Hepatocyte (in vitro differentiated cells): Measurements from ENCODE around the gene LTO1. TPM values are rescaled to one million over a fixed set of nuclear protein-coding genes. Genes with fewer than 3 reads are reported as not detected.

ENCODE experiments used
- DNase-seq: peaks from one replicate; pipeline ENCODE4 v3.0.0-alpha.2; 2016; ENCODE audit warnings: low spot score
- H2AFZ ChIP-seq: fragments of 200-600 bp; sonication (generic); 2 replicates; pipeline ENCODE4 v1.6.0; 2016; ENCODE audit warnings: antibody characterized with exemption, mild to moderate bottlenecking
- H3K27ac ChIP-seq: fragments of 200-600 bp; sonication (generic); 2 replicates; pipeline ENCODE4 v1.5.1; 2016; ENCODE audit warnings: mild to moderate bottlenecking
- H3K27me3 ChIP-seq: fragments of 200-600 bp; sonication (generic); 2 replicates; pipeline ENCODE4 v1.6.1; 2016
- H3K36me3 ChIP-seq: fragments of 200-600 bp; sonication (generic); replicated peaks from 2 replicates; pipeline ENCODE4 v1.5.1; 2016; ENCODE audit warnings: low read depth; ENCODE audit not compliant: insufficient read depth
- H3K4me1 ChIP-seq: fragments of 200-600 bp; sonication (generic); 2 replicates; pipeline ENCODE4 v1.5.1; 2016; ENCODE audit warnings: mild to moderate bottlenecking, moderate library complexity; ENCODE audit not compliant: insufficient read depth
- H3K4me2 ChIP-seq: fragments of 200-600 bp; sonication (generic); 2 replicates; pipeline ENCODE4 v1.6.0; 2016
- H3K4me3 ChIP-seq: fragments of 200-600 bp; sonication (generic); 2 replicates; pipeline ENCODE4 v1.5.1; 2016; ENCODE audit warnings: mild to moderate bottlenecking
- H3K79me2 ChIP-seq: fragments of 200-600 bp; sonication (generic); 2 replicates; pipeline ENCODE4 v1.6.0; 2017; ENCODE audit warnings: mild to moderate bottlenecking
- H3K9me2 ChIP-seq: fragments of 200-600 bp; sonication (generic); replicated peaks from 2 replicates; pipeline ENCODE4 v1.6.0; 2017; ENCODE audit warnings: mild to moderate bottlenecking; ENCODE audit not compliant: insufficient read depth
- H3K9me3 ChIP-seq: fragments of 200-600 bp; sonication (generic); 2 replicates; pipeline ENCODE4 v1.5.1; 2016; ENCODE audit warnings: low read depth, mild to moderate bottlenecking
- H4K20me1 ChIP-seq: fragments of 200-600 bp; sonication (generic); 2 replicates; pipeline ENCODE4 v1.6.0; 2016; ENCODE audit warnings: mild to moderate bottlenecking; ENCODE audit not compliant: insufficient read depth, poor library complexity, severe bottlenecking
- EZH2 ChIP-seq: fragments of 200-600 bp; sonication (generic); IDR thresholded peaks from 2 replicates; pipeline ENCODE4 v1.6.1; 2016; ENCODE audit warnings: antibody characterized with exemption, mild to moderate bottlenecking, borderline replicate concordance
- EZH2phosphoT487 ChIP-seq: fragments of 200-600 bp; sonication (generic); IDR thresholded peaks from one replicate; pipeline ENCODE4 v1.6.1; 2018; ENCODE audit warnings: antibody characterized with exemption, mild to moderate bottlenecking, low read depth, moderate library complexity; ENCODE audit not compliant: unreplicated experiment, severe bottlenecking
- WGBS: methylation state at CpG from one replicate; pipeline ENCODE4 v1.1.6; 2016; ENCODE audit warnings: low lambda C conversion rate; ENCODE audit errors: missing lambda C conversion rate; 5-methylcytosine and 5-hydroxymethylcytosine counted together
- polyA plus RNA-seq: library from polyadenylated mRNA; unstranded; fragments of >200 nt; fragmentation: Nextera tagmentation; extraction: Ambion mirVana; gene quantifications from 2 replicates; pipeline ENCODE4 v1.2.1, GENCODE V29; 2016
- total RNA-seq: library from RNA; depleted of rRNA; stranded (reverse); fragments of >200 nt; gene quantifications from 2 replicates; pipeline ENCODE4 v1.2.3, GENCODE V29; 2014
- TF ChIP-seq, protein P1 (sequence below): fragments of 200-600 bp; sonication (generic); IDR thresholded peaks from 2 replicates; pipeline ENCODE4 v1.5.1; 2016; ENCODE audit warnings: antibody characterized with exemption, mild to moderate bottlenecking; ENCODE audit not compliant: poor library complexity

The LTO1 gene
- total and polyA plus RNA-seq, 2 experiments from 2014 or later: 12.6 to 13.4 TPM

DNA sequence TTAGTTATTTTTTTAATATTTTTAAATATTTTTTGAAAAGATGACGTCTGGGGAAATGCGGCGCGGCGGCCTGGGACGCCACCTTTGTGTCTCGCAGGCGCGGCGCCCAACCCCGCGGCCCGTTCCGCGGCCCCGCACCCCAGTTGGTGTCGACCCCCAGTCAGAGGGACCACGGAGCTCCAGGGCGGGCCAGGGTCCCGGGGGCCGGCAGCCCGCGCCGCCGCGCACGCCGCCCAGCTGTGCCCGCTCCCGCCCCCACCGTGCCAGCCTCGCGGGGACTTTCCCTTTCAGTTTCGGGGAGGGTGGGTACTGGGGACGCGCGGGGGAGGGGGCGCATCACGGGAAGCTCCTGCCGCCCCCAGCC lies 32.6 kb downstream of the LTO1 start:
- Histone ChIP-seq H3K4me3 (peak overlapping the region; percentile 85), H2AFZ (peak overlapping the region; percentile 81), H3K4me2 (peak overlapping the region; percentile 92), H3K79me2 (peaks cover 39% of the 10 kb centered on the region), H3K9me3 (no peaks in the 10 kb centered on the region), H4K20me1 (peaks cover 18% of the 10 kb centered on the region), H3K27me3 (peaks cover 3% of the 10 kb centered on the region), H3K27ac (peak overlapping the region; percentile 94), H3K9me2 (no peaks in the 10 kb centered on the region), H3K4me1 (peaks cover 46% of the 10 kb centered on the region), H3K36me3 (no peaks in the 10 kb centered on the region)
- TF ChIP-seq, protein P1, sequence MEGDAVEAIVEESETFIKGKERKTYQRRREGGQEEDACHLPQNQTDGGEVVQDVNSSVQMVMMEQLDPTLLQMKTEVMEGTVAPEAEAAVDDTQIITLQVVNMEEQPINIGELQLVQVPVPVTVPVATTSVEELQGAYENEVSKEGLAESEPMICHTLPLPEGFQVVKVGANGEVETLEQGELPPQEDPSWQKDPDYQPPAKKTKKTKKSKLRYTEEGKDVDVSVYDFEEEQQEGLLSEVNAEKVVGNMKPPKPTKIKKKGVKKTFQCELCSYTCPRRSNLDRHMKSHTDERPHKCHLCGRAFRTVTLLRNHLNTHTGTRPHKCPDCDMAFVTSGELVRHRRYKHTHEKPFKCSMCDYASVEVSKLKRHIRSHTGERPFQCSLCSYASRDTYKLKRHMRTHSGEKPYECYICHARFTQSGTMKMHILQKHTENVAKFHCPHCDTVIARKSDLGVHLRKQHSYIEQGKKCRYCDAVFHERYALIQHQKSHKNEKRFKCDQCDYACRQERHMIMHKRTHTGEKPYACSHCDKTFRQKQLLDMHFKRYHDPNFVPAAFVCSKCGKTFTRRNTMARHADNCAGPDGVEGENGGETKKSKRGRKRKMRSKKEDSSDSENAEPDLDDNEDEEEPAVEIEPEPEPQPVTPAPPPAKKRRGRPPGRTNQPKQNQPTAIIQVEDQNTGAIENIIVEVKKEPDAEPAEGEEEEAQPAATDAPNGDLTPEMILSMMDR: peak; percentile 4
- TF ChIP-seq EZH2phosphoT487 (no peak), EZH2 (no peak)
- DNase-seq: peak; percentile 55
- WGBS: 0% methylated on average over 13 of the region's 40 CpGs

DNA sequence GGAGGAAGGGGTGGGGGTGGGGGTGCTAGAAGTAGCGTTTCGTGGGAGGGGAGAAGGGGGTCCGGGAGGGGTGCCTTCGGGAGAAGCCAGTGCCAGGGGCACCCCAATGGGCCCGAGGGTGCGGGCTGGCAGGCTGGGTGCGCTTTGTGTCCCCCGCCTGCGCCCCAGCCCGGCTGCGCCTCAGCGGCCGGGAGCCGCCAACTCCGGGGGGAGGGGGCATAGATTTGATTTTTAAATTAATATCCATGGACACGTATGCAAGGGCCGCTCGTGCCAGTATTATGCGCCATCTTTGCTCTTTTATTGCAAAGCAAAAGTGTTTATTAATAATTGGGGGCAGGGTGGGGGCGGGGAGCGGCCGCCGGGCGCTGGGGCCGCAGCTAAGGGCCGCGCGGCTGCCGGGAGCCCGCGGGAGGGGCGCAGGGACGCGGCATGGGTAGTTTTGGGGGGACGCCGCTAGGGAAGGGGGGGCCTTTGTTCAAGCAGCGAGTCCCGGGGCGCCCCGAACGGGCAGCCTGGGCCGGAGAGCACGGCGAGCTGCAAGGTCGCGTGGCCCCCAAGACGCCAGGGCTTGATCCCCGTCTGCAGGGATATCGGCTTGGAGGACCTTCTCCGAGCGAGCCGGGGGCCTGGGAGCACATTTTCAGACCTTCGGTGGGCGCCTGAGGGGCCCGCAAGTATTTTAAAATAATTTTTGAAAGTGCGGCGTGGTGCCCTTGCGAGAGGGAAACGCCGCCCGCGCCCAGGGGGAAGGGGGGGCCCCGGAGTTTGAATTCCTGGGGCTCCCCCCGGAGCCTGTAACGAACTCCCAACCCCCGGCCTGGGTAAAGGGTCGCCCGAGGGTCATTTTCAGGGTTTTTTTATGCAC lies 33.2 kb downstream of the LTO1 start:
- TF ChIP-seq, protein P1: no peak
- TF ChIP-seq EZH2 (no peak), EZH2phosphoT487 (no peak)
- peaks cover 39% of the 10 kb centered on the region for H3K79me2 ChIP-seq
- under 1% methylated on average over 36 of the region's 68 CpGs for WGBS
- H3K4me1 ChIP-seq: peaks cover 51% of the 10 kb centered on the region
- H3K27ac ChIP-seq: peak overlapping the region; percentile 94
- H3K27me3 ChIP-seq: peaks cover 10% of the 10 kb centered on the region
- no peaks in the 10 kb centered on the region for H3K9me2 ChIP-seq
- H3K36me3 ChIP-seq: no peaks in the 10 kb centered on the region
- no peak for DNase-seq
- peak overlapping the region; percentile 92 for H3K4me2 ChIP-seq
- peak overlapping the region; percentile 81 for H2AFZ ChIP-seq
- H4K20me1 ChIP-seq: peaks cover 15% of the 10 kb centered on the region
- no peaks in the 10 kb centered on the region for H3K9me3 ChIP-seq
- H3K4me3 ChIP-seq: peak overlapping the region; percentile 85

DNA sequence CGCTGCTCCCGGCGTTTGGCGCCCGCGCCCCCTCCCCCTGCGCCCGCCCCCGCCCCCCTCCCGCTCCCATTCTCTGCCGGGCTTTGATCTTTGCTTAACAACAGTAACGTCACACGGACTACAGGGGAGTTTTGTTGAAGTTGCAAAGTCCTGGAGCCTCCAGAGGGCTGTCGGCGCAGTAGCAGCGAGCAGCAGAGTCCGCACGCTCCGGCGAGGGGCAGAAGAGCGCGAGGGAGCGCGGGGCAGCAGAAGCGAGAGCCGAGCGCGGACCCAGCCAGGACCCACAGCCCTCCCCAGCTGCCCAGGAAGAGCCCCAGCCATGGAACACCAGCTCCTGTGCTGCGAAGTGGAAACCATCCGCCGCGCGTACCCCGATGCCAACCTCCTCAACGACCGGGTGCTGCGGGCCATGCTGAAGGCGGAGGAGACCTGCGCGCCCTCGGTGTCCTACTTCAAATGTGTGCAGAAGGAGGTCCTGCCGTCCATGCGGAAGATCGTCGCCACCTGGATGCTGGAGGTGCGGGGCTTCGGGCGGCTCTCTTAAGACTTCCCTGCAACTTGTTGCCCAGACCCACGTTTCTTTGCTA lies 34.1 kb downstream of the LTO1 start, which contains the start of gene CCND1:
Gene CCND1 (plus strand): TSS at position 162 of the 587 bp plus-strand sequence. CDS start 158 bp downstream, at position 320.
- H2AFZ ChIP-seq: peak within 1 kb of the TSS; percentile 81
- H3K9me2 ChIP-seq: no peaks in the 10 kb centered on the region
- H3K9me3 ChIP-seq: no peaks in the 10 kb centered on the region
- H3K79me2 ChIP-seq: peaks cover 39% of the 10 kb centered on the region
- under 1% methylated on average over 44 of the region's 49 CpGs for WGBS
- peak within 1 kb of the TSS; percentile 85 for H3K4me3 ChIP-seq
- peaks cover 59% of the 10 kb centered on the region for H3K4me1 ChIP-seq
- TF ChIP-seq, protein P1: peak; percentile 28
- TF ChIP-seq EZH2phosphoT487 (no peak), EZH2 (no peak)
- no peaks in the 10 kb centered on the region for H3K36me3 ChIP-seq
- peak within 1 kb of the TSS; percentile 92 for H3K4me2 ChIP-seq
- peaks cover 12% of the 10 kb centered on the region for H3K27me3 ChIP-seq
- peak; percentile 92 for DNase-seq
- peak within 1 kb of the TSS; percentile 94 for H3K27ac ChIP-seq
- H4K20me1 ChIP-seq: peaks cover 15% of the 10 kb centered on the region
